Glomerular visceral epithelial cell (primary cell): ENCODE data around the gene CCDC127.
A peak's percentile ranks its signal among the peaks of the same experiment; 100 is the strongest.
"Not testable (repeated sequence)": the region's sequence is repeated elsewhere in the genome, so short reads cannot be mapped to it uniquely, and the experiment has no call there.

Experiments
- DNase-seq: peaks from one replicate; pipeline ENCODE4 v3.0.0-alpha.2; 2016; ENCODE audit errors: extremely low spot score

The CCDC127 gene

DNA sequence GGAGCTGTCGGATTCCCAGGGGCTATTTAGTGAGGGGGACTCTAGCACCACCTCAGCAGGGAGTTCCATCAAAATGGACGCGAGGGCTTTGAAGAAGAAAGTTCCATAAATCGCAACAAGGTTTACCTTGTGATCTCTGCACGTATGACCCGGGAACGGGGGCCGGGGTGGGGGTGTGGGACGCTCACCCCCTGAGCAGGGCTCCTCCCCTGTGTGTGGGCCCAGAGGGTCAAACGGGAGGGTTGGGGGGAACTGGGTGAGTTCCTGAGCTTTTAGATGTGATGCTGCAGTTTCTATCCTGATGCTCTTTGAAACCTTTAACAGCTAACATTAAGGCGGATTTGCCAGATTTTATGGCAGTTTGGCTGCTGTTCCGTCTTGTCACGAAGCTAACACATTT, 45.5 kb downstream of the CCDC127 start:
- no peak for DNase-seq

DNA sequence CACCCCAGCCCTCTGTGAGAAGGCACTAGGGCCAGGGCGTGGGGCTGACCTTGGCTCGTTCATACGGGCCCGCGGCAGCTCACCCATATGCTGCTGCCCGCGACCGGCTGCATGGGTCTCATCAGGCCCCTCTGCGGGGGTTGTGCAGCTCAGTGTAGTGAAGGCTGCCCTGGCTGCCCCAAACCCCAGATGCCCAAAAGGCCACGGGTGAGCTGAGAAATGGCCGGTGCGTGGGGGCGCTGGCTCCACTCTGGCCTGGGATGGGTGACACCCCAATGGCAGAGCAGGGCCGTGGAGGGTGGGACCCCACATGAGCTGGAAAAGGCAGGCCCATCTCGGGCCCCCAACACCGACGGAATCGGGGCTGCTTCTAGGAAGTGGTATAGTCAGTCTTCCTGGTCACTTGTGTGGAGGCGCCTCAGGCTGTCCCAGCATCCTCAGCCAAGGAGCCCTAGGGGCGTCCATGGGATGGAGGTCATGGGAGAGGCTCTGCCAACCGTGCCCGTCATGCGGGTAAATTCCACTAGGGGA, 46.1 kb downstream of the CCDC127 start:
- DNase-seq: no peak

DNA sequence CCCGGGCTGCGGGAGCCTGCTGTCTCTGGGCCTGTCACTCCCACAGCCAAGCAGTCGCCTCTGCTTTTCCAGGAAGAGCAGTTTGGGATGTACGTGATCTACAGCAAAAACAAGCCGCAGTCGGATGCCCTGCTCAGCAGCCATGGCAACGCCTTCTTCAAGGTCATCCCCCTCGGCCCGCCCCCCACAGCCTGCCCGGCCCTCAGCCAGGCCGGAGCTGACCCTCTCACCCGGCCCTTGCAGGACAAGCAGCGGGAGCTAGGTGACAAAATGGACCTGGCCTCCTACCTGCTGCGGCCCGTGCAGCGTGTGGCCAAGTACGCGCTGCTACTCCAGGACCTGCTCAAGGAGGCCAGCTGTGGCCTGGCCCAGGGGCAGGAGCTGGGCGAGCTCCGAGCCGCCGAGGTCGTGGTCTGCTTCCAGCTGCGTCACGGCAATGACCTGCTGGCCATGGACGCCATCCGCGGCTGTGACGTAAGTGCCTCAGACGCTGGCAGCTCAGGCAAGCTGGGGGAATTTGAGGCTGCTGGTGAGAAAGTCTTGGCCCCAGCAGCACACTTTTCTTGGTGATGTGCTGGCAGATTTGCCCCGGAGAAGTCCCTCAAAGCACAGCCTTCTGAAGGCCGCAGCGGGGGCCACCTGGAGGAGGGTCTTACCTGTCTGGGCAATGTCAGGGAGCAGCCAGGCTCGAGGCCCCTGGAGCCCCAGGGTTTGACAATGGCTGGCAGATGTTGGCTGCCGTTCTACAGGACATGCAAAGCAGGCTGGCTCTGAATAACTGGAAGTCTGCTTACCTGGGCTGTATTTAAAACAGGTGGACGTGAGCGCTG, 46.8 kb downstream of the CCDC127 start:
- DNase-seq: no peak

DNA sequence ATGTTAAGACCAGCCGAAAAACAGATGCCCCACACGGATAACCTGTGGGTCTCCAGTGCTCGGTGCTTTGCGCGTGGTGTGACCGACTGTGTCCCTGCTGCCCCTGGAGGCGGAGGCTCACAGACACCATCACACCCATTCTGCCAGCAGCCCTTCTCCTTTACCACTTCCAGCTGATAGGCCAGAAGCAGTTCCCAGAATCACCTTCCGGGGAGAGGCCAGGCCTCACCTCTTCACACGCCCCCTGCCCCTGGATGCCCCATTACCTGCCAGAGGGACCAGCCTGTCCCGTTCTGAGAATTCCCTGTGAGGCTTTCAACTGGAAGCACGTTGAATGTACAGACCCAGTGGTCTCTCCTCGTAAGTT, 48.2 kb downstream of the CCDC127 start:
- DNase-seq: no peak

DNA sequence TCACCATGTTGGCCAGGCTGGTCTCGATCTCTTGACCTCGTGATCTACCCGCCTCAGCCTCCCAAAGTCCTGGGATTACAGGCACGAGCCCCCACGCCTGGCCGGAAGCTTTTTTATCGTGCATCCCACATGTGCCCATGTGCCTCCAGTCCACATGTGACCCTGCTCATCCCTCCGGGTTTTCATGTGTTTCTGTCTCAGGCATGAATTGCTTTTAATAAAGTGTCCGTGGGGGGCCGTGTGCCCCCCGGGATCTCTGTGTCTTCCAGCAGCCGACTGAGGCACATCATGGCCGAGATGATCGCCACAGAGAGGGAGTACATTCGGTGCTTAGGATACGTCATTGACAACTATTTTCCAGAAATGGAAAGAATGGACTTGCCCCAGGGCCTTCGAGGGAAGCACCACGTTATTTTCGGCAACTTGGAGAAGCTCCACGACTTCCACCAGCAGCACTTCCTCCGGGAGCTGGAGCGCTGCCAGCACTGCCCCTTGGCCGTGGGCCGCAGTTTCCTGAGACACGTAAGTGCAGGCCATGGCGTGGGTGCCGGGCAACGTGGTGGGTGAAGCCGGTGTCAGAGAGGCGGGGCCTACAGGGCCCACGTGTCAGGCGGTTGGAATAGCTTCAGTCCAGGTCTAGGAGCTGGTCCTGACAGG, 48.8 kb downstream of the CCDC127 start:
- peak; percentile 24 for DNase-seq

DNA sequence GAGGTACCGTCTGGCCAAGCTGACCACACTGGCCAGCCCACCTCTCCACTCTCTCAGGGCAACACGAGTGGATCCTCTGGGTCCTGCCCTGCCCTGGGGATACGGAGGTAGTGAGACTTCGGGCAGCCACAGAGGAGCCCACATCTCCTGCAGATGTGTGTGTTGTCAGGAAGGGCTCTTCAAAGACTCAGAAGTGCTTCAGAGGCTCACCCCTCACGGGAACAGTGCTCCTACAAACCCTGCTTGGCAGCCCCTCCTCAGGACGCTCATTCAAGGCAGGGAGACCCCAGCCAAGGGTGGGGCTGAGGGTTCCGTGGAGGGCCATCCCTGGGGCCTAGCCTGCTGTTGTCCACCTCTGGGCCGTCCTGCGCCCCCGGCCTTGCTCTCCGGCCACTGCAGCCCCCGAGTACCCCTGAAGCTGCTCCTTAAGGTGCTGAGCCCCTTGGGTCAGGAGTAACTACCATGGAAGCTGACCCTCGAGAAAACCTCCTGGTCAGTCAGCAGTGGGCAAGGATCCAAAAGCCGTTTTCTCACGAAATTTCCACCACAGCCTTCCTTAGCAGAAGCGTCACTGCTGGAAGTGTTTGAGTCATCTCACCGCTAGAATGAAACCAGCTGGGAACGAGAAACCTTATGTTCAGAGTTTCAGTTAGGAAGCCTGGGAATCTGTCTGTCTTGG, 49.8 kb downstream of the CCDC127 start:
- peak; percentile 98 for DNase-seq

DNA sequence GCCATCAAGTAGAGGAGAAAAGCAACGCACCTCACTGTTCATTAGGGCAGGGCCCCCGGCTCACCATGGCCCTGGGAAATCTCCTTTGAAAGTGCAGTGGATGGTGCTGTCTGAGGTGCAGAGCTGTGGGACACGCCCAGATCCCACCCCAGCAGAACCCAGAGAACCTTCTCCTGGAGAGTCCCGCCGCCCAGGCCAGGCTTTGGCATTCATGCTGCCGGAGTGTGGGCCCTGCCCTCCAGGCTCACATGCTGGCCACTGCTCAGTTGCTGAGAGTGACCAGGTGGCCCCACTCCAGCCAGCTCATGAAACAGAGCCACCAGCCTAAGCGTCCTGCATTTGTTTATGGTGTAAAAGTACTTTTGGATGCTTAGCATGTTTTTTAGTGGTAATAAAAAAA, 50.4 kb downstream of the CCDC127 start:
- DNase-seq: no peak

DNA sequence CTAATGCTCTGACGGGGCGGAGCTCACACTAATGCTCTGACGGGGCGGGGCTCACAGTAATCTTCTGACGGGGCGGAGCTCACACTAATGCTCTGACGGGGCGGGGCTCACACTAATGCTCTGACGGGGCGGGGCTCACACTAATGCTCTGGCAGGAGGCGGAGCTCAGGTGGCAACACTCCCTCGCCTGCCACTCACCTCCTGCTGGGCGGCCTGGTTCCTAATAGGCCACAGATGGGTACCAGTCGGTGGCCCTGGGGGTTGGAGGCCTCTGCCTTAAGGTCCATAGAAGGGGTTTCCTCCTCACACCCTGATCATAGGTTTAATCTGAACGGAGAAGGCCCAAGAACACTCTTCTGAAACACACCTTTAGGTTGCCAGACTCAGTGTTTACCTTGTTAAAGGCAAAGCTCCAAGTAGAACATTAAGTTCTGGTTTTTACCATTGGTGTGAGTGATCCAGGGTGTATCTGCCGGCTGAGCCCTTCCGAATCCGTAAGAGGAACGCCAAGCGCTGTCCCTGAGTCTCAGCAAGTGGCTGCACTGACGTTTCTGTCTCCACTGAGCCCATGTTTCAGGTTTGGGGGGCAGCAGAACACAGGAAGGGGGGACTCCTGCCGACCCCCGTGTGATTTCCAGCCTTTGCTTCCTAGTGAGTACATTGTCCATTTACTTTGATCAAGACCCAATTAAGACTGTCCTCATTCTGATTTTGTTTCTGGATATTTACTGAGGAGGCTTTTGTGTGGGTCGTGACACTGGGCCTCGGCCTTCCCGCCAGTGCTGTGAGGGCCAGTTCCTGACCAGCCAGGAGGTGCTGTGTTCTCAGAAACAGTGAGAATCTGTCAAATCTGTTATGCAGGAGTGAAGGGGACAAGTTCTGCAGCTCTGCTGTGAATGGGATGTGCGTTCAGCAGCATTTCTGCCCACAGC, 51.2 kb downstream of the CCDC127 start:
- DNase-seq: no peak

DNA sequence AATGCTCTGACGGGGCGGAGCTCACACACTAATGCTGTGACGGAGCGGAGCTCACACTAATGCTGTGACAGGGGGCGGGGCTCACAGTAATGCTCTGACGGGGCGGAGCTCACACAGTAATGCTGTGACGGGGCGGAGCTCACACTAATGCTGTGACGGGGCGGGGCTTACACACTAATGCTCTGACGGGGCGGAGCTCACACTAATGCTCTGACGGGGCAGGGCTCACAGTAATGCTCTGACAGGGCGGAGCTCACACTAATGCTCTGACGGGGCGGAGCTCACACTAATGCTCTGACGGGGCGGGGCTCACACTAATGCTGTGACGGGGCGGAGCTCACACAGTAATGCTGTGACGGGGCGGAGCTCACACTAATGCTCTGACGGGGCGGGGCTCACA, 53.2 kb downstream of the CCDC127 start:
- DNase-seq: not testable (repeated sequence)

DNA sequence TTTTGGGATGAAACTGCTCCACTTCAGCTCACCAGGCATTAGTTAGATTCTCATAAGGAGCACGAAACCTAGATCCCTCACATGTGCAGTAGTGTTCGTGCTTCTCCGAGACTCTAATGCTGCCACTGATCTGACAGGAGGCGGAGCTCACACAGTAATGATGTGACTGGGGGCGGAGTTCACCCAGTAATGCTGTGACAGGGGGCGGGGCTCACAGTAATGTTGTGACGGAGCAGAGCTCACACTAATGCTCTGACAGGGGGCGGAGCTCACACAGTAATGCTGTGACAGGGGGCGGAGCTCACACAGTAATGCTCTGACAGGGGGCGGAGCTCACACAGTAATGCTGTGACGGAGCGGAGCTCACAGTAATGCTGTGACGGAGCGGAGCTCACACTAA, 53.7 kb downstream of the CCDC127 start:
- no peak for DNase-seq

DNA sequence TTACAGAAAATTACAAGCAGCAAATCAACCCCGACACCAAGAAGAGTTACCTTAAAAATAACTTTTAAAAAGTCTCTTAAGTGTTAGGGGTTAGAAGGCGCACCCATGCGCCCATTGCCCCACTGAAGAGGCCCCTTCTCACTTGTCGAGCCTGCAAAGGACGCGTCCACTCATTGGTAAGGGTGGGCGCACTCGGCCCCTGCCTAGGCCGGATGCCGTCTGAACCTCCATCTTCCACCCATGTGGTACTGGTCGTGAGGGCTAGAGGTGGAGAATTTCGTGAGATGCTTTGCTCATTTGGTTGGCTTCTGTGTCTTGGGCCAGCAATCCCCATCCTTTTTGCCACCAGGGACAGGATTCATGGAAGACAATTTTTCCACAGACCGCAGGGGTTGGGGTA, 54.1 kb downstream of the CCDC127 start:
- no peak for DNase-seq

DNA sequence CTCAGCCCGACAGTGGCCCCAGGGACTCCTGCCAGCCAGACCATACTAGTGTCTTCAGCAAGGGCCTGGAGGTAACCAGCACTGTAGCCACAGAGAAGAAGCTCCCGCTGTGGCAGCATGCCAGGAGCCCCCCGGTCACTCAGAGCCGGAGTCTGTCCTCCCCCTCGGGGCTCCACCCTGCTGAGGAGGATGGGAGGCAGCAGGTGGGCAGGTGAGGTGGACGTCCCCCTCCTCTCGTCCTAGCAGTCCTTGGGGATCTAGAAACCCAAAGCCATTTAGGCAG, 54.7 kb downstream of the CCDC127 start:
- DNase-seq: no peak

DNA sequence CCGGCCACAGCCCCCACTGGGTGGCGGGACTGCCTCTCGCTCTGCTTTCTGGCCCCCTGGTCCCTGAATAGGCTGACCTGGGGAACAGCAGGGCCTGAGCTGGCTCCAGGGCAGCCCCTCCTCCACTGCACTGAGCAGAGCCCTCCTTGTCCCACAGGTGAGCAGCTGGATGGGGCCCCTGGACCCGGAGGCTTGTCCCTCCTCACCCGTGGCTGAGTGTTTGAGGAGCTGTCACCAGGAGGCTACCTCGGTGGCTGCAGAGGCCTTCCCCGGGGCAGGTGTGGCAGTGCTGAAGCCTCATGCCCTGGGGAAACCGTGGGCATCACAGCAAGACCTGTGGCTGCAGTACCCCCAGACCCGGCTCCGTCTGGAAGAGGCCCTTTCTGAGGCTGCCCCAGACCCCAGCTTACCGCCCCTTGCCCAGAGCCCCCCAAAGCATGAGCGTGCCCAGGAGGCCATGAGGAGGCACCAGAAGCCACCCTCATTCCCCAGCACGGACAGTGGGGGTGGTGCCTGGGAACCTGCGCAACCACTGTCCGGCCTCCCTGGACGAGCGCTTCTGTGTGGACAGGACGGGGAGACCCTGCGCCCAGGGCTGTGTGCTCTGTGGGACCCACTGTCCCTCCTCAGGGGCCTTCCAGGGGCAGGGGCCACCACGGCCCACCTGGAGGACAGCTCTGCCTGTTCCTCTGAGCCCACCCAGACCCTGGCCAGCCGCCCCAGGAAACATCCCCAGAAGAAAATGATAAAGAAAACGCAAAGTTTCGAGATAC, 55.2 kb downstream of the CCDC127 start:
- DNase-seq: no peak

DNA sequence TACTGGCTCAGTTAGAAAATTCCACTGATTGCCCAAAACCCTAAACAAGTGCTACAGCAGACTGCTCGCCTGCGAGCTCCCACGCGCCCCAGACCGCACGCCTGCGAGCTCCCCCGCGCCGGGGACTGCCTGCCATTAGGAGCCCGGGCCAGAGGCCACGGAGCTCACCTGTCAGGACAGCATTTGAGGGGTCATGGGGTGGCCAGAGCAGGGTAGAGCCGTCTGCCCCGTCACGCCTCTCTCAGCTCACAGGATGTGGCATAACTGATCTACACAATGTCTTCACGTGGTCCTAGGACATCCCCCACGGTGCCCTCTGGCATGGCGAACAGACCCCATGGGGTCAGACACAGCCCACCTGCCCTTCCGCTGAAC, 55.8 kb downstream of the CCDC127 start:
- no peak for DNase-seq

DNA sequence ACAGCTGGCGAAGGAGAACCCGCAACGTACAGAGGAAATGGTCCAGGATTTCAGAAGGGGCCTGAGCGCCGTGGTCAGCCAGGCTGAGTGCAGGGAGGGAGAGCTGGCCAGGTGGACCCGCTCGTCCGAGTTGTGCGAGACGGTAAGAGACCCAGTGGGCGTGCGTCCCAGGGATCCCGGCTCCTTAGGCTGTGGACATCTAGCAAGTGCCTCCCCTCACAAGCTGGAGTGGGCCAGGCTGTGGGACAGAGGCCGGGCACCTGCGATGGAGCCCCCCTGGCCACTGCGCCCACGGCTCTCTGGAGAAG, 56.2 kb downstream of the CCDC127 start:
- no peak for DNase-seq

DNA sequence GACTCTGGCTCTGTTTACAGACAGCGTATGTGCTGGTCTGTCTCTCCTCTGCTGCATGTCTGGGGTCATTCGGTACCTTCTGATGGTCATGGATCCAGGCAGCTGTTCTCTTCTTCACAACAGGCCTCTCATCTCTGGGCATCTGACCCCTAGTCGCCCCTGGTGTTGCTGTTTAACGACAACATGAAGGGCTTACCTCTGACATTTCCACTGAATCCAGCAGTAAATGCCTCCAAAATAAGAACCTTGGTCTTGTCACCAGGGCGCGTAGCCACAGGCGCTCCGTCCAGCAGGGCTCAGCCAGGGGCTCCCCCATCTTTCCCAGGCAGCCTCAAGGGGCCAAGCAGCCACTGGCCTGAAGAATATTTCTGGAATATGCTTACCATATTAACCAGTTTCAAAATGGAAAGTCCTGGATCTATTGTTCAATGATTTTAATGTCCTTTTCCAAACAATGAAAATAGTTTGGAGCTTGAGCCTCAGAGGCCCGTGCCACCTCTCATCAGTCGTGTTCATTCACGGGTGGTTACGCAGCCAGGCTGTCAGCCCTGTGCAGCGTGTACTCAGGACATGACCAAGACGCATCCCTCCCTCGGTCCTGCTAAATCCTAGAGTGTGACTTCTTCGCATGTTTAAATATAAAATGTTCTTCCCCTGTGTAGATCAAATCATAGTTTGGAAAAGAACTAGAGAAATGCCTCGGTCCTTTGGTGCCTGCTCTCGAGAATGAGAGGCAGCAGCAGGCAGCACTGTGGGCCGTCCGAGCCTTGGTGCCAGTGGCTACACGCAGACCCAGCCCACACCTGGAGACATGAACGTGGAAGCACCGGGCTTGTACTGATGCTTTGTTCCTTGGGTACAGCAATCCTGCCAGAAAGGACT, 56.8 kb downstream of the CCDC127 start:
- DNase-seq: no peak

DNA sequence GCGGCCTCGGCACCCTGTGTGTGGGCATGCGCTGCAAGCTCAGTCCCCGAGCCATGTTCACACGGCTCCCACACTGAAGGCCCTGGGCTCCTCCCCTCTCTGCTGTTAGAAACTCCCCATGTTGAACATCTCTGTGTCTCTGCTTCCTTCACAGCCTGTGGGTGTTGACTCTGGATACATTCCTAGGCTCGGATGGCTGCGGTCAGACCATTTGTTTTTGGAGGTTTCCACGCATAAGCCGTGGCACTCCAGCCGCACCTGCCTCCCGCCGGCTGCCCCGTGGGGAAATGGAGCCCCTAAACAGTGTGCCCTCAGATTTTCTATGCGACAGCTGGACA, 57.8 kb downstream of the CCDC127 start:
- peak; percentile 77 for DNase-seq

DNA sequence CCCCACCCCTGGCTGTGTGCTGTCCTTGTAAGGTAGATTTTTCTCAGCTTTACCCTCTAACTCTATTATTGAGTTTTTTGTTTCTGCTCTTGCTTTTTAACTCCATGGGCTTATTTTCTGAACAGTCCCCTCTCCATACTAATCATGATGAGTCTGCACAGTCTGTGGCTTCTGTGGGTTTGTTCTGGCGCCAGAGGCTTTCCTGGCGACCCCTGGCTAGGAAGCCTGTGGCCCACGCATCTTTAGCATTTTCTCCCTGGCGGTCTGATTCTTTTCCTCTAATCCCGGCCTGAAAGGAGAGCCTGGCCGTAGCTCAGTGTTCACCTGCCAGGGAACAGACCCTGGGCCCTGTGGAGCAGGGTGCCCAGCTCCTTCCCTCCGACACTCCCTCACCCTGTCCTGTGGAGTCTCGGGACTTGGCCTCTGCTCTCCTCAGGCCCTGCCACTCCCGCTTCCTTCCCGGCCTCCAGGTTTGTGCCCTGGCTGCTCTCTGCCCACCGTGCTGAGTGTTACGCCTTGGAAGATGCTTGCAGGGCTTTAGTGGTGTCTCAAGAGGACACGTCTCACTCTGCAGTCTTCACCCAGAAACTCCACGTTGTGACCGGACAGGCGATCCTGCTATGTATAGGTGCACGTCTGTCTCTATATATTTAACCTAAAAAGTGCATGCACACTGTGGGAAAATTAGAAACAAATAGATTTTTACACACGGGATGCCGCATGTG, 58.3 kb downstream of the CCDC127 start:
- DNase-seq: peak; percentile 73

DNA sequence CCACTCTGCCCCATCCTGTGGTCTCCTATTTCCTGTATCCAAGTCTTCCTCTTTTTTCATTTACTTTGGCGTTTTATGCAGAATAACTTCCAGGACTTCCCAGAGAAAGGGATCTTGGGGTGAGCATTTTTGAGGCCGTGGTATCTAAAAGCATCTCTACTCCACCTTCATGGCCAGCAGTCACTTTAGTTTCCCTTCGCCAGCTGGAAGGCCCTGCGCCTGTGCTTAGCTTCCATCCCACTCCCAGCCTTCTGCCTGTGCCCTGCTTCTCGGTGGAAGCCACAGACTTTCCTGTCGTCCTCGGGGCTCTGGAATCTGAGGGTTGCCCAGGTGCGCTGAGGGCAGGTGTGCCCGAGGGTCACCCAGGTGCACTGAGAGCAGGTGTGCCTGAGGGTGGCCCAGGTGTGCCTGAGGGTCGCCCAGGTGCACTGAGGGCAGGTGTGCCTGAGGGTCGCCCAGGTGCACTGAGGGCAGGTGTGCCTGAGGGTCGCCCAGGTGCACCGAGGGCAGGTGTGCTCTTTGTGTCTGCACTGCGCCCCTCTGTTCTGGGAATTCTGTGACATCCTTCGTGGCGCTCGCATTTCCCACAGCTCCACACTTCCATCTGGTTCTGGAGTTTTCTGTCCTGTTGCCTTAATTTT, 59.0 kb downstream of the CCDC127 start:
- no peak for DNase-seq
